Esophagus muscularis mucosa (tissue), 4 donors: ENCODE measurements around the gene ZNF467. TPM values are rescaled to one million over a fixed set of nuclear protein-coding genes. Genes with fewer than 3 reads are reported as not detected.

Experiments used
- DNase-seq: peaks from one replicate; pipeline ENCODE4 v3.0.0-alpha.2; 2017; ENCODE audit errors: extremely low spot score
- H3K27ac ChIP-seq, 4 donors: fragments of 200-600 bp; sonication (generic); replicated peaks in 1 of 4; 1 replicate in 3 of 4; 2 replicates in 1 of 4; pipeline ENCODE4 v1.5.1; 2016 to 2019; ENCODE audit warnings: mild to moderate bottlenecking in 1 of 4
- H3K27me3 ChIP-seq, 4 donors: fragments of 200-600 bp; sonication (generic); one replicate each; pipeline versions ENCODE4 v1.5.1 to v1.6.0; 2016 to 2019
- H3K36me3 ChIP-seq, 4 donors: fragments of 200-600 bp; sonication (generic); one replicate each; pipeline ENCODE4 v1.5.1; 2016 to 2019
- H3K4me1 ChIP-seq, 4 donors: fragments of 200-600 bp; sonication (generic); one replicate each; pipeline ENCODE4 v1.5.1; 2016 to 2019
- H3K4me3 ChIP-seq, 4 donors: fragments of 200-600 bp; sonication (generic); 1 replicate in 2 of 4; 2 replicates in 2 of 4; pipeline ENCODE4 v1.5.1; 2016 to 2019; ENCODE audit warnings: mild to moderate bottlenecking in 4 of 4, moderate library complexity in 1 of 4
- H3K9me3 ChIP-seq, 4 donors: fragments of 200-600 bp; sonication (generic); 1 replicate in 3 of 4; 2 replicates in 1 of 4; pipeline ENCODE4 v1.5.1; 2016 to 2019
- CTCF ChIP-seq, 3 experiments: fragments of 200-600 bp in 2 of 3; fragments of 450-650 bp in 1 of 3; sonication (generic) in 2 of 3; IDR thresholded peaks; one replicate each; pipeline ENCODE4 v1.5.1; 2017 to 2019; ENCODE audit warnings: antibody characterized with exemption in 3 of 3, mild to moderate bottlenecking in 2 of 3, moderate library complexity in 1 of 3
- EP300 ChIP-seq: sonication (generic); formaldehyde crosslinking; IDR thresholded peaks from one replicate; pipeline ENCODE4 v1.6.1; 2017; ENCODE audit warnings: antibody characterized with exemption
- POLR2A ChIP-seq: fragments of 450-650 bp; IDR thresholded peaks from one replicate; pipeline ENCODE4 v1.6.1; 2017; ENCODE audit warnings: antibody characterized with exemption, moderate library complexity, mild to moderate bottlenecking, low read depth
- POLR2AphosphoS5 ChIP-seq, 2 donors: sonication (generic); formaldehyde crosslinking; IDR thresholded peaks; one replicate each; pipeline ENCODE4 v1.6.1; 2017; ENCODE audit warnings: antibody characterized with exemption in 2 of 2
- WGBS: methylation state at CpG from one replicate; pipeline ENCODE4 v1.1.5; 2018; 5-methylcytosine and 5-hydroxymethylcytosine counted together
- intact Hi-C: fragments of 100-400 bp; cut with DNase I; formaldehyde crosslinking; loops from one replicate; pipeline ENCODE4 v1.15.1; 2023
- total RNA-seq, 4 donors: library from RNA; depleted of rRNA; stranded (reverse); fragments of >200 nt; gene quantifications; one replicate each; pipeline versions ENCODE4 v1.1.0 to v1.2.1, GENCODE V29; 2016

Gene ZNF467
- total RNA-seq, 4 donors from 2014 or later, result 10.3 to 12.4 (median 11.0) TPM

- peaks cover 0 to 47% (median 11%) of the 10 kb centered on the region in 4 donors for H3K27me3 ChIP-seq
- H3K4me1 ChIP-seq, result peaks cover 6 to 25% (median 17%) of the 10 kb centered on the region in 4 donors
- 88% methylated on average over 8 of the region's 9 CpGs for WGBS
- no peak for DNase-seq
- H3K36me3 ChIP-seq, result no peaks in the 10 kb centered on the region
- TF ChIP-seq POLR2A (no peak), EP300 (no peak), CTCF (IDR thresholded peaks at IDR 0.05) (no peak), POLR2AphosphoS5 (IDR thresholded peaks at IDR 0.05) (no peak)
- intact Hi-C loops, result no loop called here
- no peaks in the 10 kb centered on the region for H3K9me3 ChIP-seq
- no peak overlapping the region for H3K4me3 ChIP-seq
- H3K27ac ChIP-seq, result no peak overlapping the region
These were observed 12.6 kb upstream of the ZNF467 start for GRCh38 chr7:149785983-149786382.

- 96% methylated on average over 13 of the region's 15 CpGs for WGBS
- TF ChIP-seq CTCF (IDR thresholded peaks at IDR 0.05) (no peak), POLR2A (no peak), EP300 (no peak), POLR2AphosphoS5 (IDR thresholded peaks at IDR 0.05) (no peak)
- intact Hi-C loops, result no loop called here
These were observed 12.0 kb upstream of the ZNF467 start for GRCh38 chr7:149785402-149785801.

GRCh38 chr7:149784251-149784608, 10.8 kb upstream of the ZNF467 start:
- no peaks in the 10 kb centered on the region for H3K36me3 ChIP-seq
- no peaks in the 10 kb centered on the region for H3K9me3 ChIP-seq
- intact Hi-C loops, result no loop called here
- peaks cover 5 to 16% (median 8%) of the 10 kb centered on the region in 4 donors for H3K4me1 ChIP-seq
- TF ChIP-seq EP300, result no peak
- TF ChIP-seq POLR2AphosphoS5 (IDR thresholded peaks at IDR 0.05), result no peak
- TF ChIP-seq POLR2A, result no peak
- TF ChIP-seq CTCF (IDR thresholded peaks at IDR 0.05), result no peak
- peaks cover 0 to 30% (median 5%) of the 10 kb centered on the region in 4 donors for H3K27me3 ChIP-seq
- DNase-seq, result no peak
- 88% methylated on average over 5 of the region's 5 CpGs for WGBS
- no peak overlapping the region for H3K4me3 ChIP-seq
- no peak overlapping the region for H3K27ac ChIP-seq

More at GRCh38 chr7:149785402-149785801, 12.0 kb upstream of the ZNF467 start:
- DNase-seq, result no peak
- Histone ChIP-seq H3K4me3 (no peak overlapping the region), H3K36me3 (no peaks in the 10 kb centered on the region), H3K4me1 (peaks cover 6 to 24% (median 15%) of the 10 kb centered on the region in 4 donors), H3K27me3 (peaks cover 0 to 41% (median 6%) of the 10 kb centered on the region in 4 donors), H3K27ac (no peak overlapping the region), H3K9me3 (no peaks in the 10 kb centered on the region)

- Histone ChIP-seq H3K4me3 (no peak overlapping the region), H3K4me1 (peaks cover 5 to 16% (median 8%) of the 10 kb centered on the region in 4 donors), H3K9me3 (no peaks in the 10 kb centered on the region), H3K27ac (no peak overlapping the region), H3K27me3 (peaks cover 0 to 23% (median 2%) of the 10 kb centered on the region in 4 donors), H3K36me3 (no peaks in the 10 kb centered on the region)
- no peak for DNase-seq
- 80% methylated on average over 10 of the region's 22 CpGs for WGBS
- intact Hi-C loops, result no loop called here
- no peak for TF ChIP-seq POLR2AphosphoS5 (IDR thresholded peaks at IDR 0.05)
- TF ChIP-seq POLR2A, result no peak
These were observed 10.2 kb upstream of the ZNF467 start for GRCh38 chr7:149783386-149784250.

GRCh38 chr7:149782682-149783345, 9.4 kb upstream of the ZNF467 start:
- DNase-seq, result no peak
- H3K36me3 ChIP-seq, result no peaks in the 10 kb centered on the region
- 91% methylated on average over 11 of the region's 18 CpGs for WGBS
- no peaks in the 10 kb centered on the region for H3K9me3 ChIP-seq
- TF ChIP-seq CTCF (IDR thresholded peaks at IDR 0.05), result no peak
- TF ChIP-seq EP300, result no peak
- TF ChIP-seq POLR2AphosphoS5 (IDR thresholded peaks at IDR 0.05), result no peak
- no peak for TF ChIP-seq POLR2A
- intact Hi-C loops, result no loop called here
- peaks cover 0 to 15% (median 0%) of the 10 kb centered on the region in 4 donors for H3K27me3 ChIP-seq
- peaks cover 5 to 13% (median 7%) of the 10 kb centered on the region in 4 donors for H3K4me1 ChIP-seq
- no peak overlapping the region for H3K4me3 ChIP-seq
- H3K27ac ChIP-seq, result no peak overlapping the region
